ENCODE data around the gene PPP3CA.

Gene PPP3CA

DNA sequence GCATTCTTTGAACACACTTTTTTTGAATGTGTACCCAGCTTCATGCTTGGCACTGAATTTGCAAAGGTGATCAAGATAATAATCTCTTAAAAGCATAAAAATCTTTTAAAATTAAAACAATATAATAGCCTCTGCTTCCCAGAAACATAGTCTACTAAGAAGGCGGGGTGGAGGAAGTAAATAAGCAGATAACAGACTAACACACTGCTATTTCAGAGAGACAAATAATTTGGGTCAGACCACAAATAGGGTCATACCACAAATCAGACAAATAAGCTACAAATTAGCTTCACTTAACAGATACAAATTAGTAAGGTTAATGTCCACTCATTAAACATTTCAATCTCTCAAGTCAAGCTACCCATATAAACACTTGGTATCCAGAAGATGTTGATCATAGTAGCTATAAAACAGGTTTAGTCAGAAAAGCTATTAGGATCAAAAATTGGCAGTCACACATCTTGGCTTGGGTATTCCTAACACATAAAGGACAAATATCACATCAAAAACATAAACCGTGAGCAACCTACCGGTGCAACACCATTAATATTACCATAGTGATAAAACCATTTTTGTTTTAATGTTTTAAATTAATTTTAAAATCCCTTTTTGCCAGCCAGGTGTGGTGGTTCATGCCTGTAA is 47.3 kb downstream of the PPP3CA start:
- TF ChIP-seq, protein P1, sequence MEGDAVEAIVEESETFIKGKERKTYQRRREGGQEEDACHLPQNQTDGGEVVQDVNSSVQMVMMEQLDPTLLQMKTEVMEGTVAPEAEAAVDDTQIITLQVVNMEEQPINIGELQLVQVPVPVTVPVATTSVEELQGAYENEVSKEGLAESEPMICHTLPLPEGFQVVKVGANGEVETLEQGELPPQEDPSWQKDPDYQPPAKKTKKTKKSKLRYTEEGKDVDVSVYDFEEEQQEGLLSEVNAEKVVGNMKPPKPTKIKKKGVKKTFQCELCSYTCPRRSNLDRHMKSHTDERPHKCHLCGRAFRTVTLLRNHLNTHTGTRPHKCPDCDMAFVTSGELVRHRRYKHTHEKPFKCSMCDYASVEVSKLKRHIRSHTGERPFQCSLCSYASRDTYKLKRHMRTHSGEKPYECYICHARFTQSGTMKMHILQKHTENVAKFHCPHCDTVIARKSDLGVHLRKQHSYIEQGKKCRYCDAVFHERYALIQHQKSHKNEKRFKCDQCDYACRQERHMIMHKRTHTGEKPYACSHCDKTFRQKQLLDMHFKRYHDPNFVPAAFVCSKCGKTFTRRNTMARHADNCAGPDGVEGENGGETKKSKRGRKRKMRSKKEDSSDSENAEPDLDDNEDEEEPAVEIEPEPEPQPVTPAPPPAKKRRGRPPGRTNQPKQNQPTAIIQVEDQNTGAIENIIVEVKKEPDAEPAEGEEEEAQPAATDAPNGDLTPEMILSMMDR (IDR thresholded peaks at IDR 0.05; ENCODE audit: low read length, missing control alignments): no peak
- no peak for DNase-seq (ENCODE audit: low read depth)
- H3K4me3 ChIP-seq (replicated peaks; ENCODE audit: low read depth, low read length): no peak overlapping the region

DNA sequence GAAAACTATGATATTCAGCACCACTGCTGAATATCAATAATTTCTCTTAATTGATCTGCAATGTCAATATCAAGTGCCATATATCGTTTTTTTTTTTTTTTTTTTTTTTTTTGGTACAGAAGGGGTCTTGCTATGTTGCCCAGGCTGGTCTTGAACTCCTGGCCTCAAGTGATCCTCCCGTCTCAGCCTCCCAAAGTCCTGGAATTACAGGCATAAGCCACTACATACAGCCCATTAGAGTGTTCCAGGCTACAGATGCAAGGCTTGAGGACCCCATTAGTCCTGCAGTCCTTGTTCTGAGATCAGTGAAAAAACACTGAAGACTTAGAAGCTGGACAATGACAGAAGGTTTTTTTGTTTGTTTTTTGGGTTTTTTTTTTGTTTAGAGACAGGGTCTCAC is 48.3 kb downstream of the PPP3CA start:
- TF ChIP-seq, protein P1 (IDR thresholded peaks at IDR 0.05; ENCODE audit: low read length, missing control alignments): no peak
- H3K4me3 ChIP-seq (replicated peaks; ENCODE audit: low read depth, low read length): no peak overlapping the region
- DNase-seq (ENCODE audit: low read depth): no peak

DNA sequence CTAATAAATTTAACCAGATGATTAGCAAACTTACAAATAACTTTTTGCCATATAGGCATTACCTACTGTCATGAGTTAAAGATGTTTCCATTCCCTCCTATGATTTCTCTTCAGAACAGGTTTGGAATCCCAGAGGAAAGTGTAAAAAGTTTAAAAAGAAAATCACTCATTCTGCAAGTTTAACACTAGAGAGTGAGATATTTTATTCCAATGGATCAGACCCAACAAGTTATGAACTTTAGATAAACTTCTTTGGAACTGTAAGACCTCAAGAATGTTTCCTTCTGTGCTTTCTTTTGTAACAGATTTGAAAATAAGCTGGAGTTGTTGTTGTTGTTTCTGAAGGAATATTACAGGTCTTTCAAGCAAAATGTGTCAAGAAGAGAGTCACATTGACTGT is 51.6 kb downstream of the PPP3CA start:
- no peak overlapping the region for H3K4me3 ChIP-seq (replicated peaks; ENCODE audit: low read depth, low read length)
- TF ChIP-seq, protein P1 (IDR thresholded peaks at IDR 0.05; ENCODE audit: low read length, missing control alignments): no peak
- no peak for DNase-seq (ENCODE audit: low read depth)

- H3K4me3 ChIP-seq (replicated peaks; ENCODE audit: low read depth, low read length): no peak overlapping the region
- no peak for DNase-seq (ENCODE audit: low read depth)
- TF ChIP-seq, protein P1 (IDR thresholded peaks at IDR 0.05; ENCODE audit: low read length, missing control alignments): no peak
Measured at GRCh38 chr4:101294597-101294996, 52.7 kb downstream of the PPP3CA start.

- TF ChIP-seq, protein P1 (IDR thresholded peaks at IDR 0.05; ENCODE audit: low read length, missing control alignments): no peak
- no peak overlapping the region for H3K4me3 ChIP-seq (replicated peaks; ENCODE audit: low read depth, low read length)
- DNase-seq (ENCODE audit: low read depth): peak; percentile 51
Measured at GRCh38 chr4:101292901-101293300, 54.4 kb downstream of the PPP3CA start.

GRCh38 chr4:101292214-101292613 is 55.1 kb downstream of the PPP3CA start:
- DNase-seq (ENCODE audit: low read depth): no peak
- H3K4me3 ChIP-seq (replicated peaks; ENCODE audit: low read depth, low read length): no peak overlapping the region
- TF ChIP-seq, protein P1 (IDR thresholded peaks at IDR 0.05; ENCODE audit: low read length, missing control alignments): no peak

GRCh38 chr4:101291198-101291597 is 56.1 kb downstream of the PPP3CA start:
- TF ChIP-seq, protein P1 (IDR thresholded peaks at IDR 0.05; ENCODE audit: low read length, missing control alignments): no peak
- H3K4me3 ChIP-seq (replicated peaks; ENCODE audit: low read depth, low read length): no peak overlapping the region
- no peak for DNase-seq (ENCODE audit: low read depth)

Measured in fibroblast of pulmonary artery (primary cell).